SK-N-SH treated with all-trans-retinoic acid at 6 μM for 48 hours (cell line): ENCODE data around the gene MIOX.

Source experiments
- ATAC-seq: fragments of 200-7000 bp; cut with Tn5 transposase; 3 replicates; pipeline ENCODE4 v1.9.1; 2020; ENCODE audit warnings: mild to moderate bottlenecking, moderate library complexity
- ARNTL ChIP-seq: fragments of 450-650 bp; formaldehyde crosslinking; IDR thresholded peaks from 2 replicates; pipeline ENCODE4 v1.5.0; 2020; ENCODE audit warnings: low read depth, mild to moderate bottlenecking, moderate library complexity, borderline replicate concordance
- BACH2 ChIP-seq: fragments of 250-450 bp; sonication (Bioruptor Pico); IDR thresholded peaks from 2 replicates; pipeline ENCODE4 v1.9.0; 2021; ENCODE audit warnings: mild to moderate bottlenecking, borderline replicate concordance
- CREB5 ChIP-seq: fragments of 250-450 bp; sonication (Bioruptor Pico); IDR thresholded peaks from 2 replicates; pipeline ENCODE4 v1.5.1; 2020; ENCODE audit warnings: low read depth, mild to moderate bottlenecking, moderate library complexity
- CSDC2 ChIP-seq: fragments of 250-450 bp; sonication (Bioruptor Pico); IDR thresholded peaks from 2 replicates; pipeline ENCODE4 v1.5.0; 2020; ENCODE audit warnings: mild to moderate bottlenecking, moderate library complexity
- ESRRG ChIP-seq: fragments of 250-450 bp; sonication (Bioruptor Pico); IDR thresholded peaks from 2 replicates; pipeline ENCODE4 v1.6.1; 2021; ENCODE audit warnings: mild to moderate bottlenecking
- GLIS3 ChIP-seq: fragments of 250-450 bp; sonication (Bioruptor Pico); IDR thresholded peaks from 2 replicates; pipeline ENCODE4 v1.5.0; 2020; ENCODE audit warnings: mild to moderate bottlenecking, moderate library complexity
- ISL1 ChIP-seq: fragments of 250-450 bp; sonication (Bioruptor Pico); IDR thresholded peaks from 2 replicates; pipeline ENCODE4 v2.1.2; 2022; ENCODE audit warnings: mild to moderate bottlenecking, moderate library complexity
- OSR1 ChIP-seq: fragments of 250-450 bp; sonication (Bioruptor Pico); IDR thresholded peaks from 2 replicates; pipeline ENCODE4 v1.8.0; 2022; ENCODE audit warnings: moderate library complexity, mild to moderate bottlenecking, inconsistent platforms
- POU6F1 ChIP-seq: fragments of 250-450 bp; sonication (Bioruptor Pico); IDR thresholded peaks from 2 replicates; pipeline ENCODE4 v1.8.0; 2021; ENCODE audit warnings: low read depth, mild to moderate bottlenecking, moderate library complexity, borderline replicate concordance
- SNAI2 ChIP-seq: fragments of 250-450 bp; sonication (Bioruptor Pico); IDR thresholded peaks from 2 replicates; pipeline ENCODE4 v1.5.0; 2020; ENCODE audit warnings: mild to moderate bottlenecking, moderate library complexity
- TOX ChIP-seq: fragments of 250-450 bp; sonication (Bioruptor Pico); IDR thresholded peaks from 2 replicates; pipeline ENCODE4 v1.8.0; 2021; ENCODE audit warnings: mild to moderate bottlenecking, moderate library complexity, borderline replicate concordance
- ZC3H10 ChIP-seq: fragments of 250-450 bp; sonication (Bioruptor Pico); IDR thresholded peaks from 2 replicates; pipeline ENCODE4 v1.5.1; 2021; ENCODE audit warnings: mild to moderate bottlenecking, moderate library complexity
- ZFP3 ChIP-seq: fragments of 250-450 bp; sonication (Bioruptor Pico); IDR thresholded peaks from 2 replicates; pipeline ENCODE4 v1.5.0; 2020; ENCODE audit warnings: mild to moderate bottlenecking, moderate library complexity
- ZFP30 ChIP-seq: fragments of 450-650 bp; formaldehyde crosslinking; IDR thresholded peaks from 2 replicates; pipeline ENCODE4 v1.5.0; 2022; ENCODE audit warnings: mild to moderate bottlenecking, moderate library complexity
- ZNF565 ChIP-seq: fragments of 450-650 bp; formaldehyde crosslinking; conservative IDR thresholded peaks from 2 replicates; pipeline ENCODE4 v1.5.0; 2020; ENCODE audit warnings: low read depth, mild to moderate bottlenecking, moderate library complexity
- ZNF70 ChIP-seq: fragments of 450-650 bp; formaldehyde crosslinking; IDR thresholded peaks from 2 replicates; pipeline ENCODE4 v1.5.0; 2020; ENCODE audit warnings: mild to moderate bottlenecking, moderate library complexity
- TF ChIP-seq, protein P1 (sequence below): fragments of 250-450 bp; sonication (Bioruptor Pico); IDR thresholded peaks from 2 replicates; pipeline ENCODE4 v1.5.0; 2020; ENCODE audit warnings: mild to moderate bottlenecking, moderate library complexity
- TF ChIP-seq, protein P2 (sequence below): fragments of 250-450 bp; sonication (Bioruptor Pico); IDR thresholded peaks from 2 replicates; pipeline ENCODE4 v1.8.0; 2020; ENCODE audit warnings: mild to moderate bottlenecking, moderate library complexity, borderline replicate concordance
- TF ChIP-seq, protein P3 (sequence below): fragments of 250-450 bp; sonication (Bioruptor Pico); IDR thresholded peaks from 2 replicates; pipeline ENCODE4 v1.5.1; 2021; ENCODE audit warnings: mild to moderate bottlenecking, moderate library complexity

The MIOX gene

GRCh38 chr22:50522806-50523438 lies 36.3 kb downstream of the MIOX start:
- TF ChIP-seq CREB5 = no peak
- TF ChIP-seq, protein P1, sequence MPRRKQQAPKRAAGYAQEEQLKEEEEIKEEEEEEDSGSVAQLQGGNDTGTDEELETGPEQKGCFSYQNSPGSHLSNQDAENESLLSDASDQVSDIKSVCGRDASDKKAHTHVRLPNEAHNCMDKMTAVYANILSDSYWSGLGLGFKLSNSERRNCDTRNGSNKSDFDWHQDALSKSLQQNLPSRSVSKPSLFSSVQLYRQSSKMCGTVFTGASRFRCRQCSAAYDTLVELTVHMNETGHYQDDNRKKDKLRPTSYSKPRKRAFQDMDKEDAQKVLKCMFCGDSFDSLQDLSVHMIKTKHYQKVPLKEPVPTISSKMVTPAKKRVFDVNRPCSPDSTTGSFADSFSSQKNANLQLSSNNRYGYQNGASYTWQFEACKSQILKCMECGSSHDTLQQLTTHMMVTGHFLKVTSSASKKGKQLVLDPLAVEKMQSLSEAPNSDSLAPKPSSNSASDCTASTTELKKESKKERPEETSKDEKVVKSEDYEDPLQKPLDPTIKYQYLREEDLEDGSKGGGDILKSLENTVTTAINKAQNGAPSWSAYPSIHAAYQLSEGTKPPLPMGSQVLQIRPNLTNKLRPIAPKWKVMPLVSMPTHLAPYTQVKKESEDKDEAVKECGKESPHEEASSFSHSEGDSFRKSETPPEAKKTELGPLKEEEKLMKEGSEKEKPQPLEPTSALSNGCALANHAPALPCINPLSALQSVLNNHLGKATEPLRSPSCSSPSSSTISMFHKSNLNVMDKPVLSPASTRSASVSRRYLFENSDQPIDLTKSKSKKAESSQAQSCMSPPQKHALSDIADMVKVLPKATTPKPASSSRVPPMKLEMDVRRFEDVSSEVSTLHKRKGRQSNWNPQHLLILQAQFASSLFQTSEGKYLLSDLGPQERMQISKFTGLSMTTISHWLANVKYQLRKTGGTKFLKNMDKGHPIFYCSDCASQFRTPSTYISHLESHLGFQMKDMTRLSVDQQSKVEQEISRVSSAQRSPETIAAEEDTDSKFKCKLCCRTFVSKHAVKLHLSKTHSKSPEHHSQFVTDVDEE (CRISPR knock-in tag) = no peak
- no peak for TF ChIP-seq GLIS3 (CRISPR knock-in tag)
- TF ChIP-seq ISL1 = no peak
- no peak for TF ChIP-seq ZC3H10 (CRISPR knock-in tag)
- no peak for TF ChIP-seq ARNTL (CRISPR knock-in tag)
- TF ChIP-seq ZFP30 (CRISPR knock-in tag) = no peak
- TF ChIP-seq, protein P2, sequence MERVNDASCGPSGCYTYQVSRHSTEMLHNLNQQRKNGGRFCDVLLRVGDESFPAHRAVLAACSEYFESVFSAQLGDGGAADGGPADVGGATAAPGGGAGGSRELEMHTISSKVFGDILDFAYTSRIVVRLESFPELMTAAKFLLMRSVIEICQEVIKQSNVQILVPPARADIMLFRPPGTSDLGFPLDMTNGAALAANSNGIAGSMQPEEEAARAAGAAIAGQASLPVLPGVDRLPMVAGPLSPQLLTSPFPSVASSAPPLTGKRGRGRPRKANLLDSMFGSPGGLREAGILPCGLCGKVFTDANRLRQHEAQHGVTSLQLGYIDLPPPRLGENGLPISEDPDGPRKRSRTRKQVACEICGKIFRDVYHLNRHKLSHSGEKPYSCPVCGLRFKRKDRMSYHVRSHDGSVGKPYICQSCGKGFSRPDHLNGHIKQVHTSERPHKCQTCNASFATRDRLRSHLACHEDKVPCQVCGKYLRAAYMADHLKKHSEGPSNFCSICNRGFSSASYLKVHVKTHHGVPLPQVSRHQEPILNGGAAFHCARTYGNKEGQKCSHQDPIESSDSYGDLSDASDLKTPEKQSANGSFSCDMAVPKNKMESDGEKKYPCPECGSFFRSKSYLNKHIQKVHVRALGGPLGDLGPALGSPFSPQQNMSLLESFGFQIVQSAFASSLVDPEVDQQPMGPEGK (CRISPR knock-in tag) = no peak
- TF ChIP-seq ZNF565 = no peak
- no peak for TF ChIP-seq CSDC2 (CRISPR knock-in tag)
- no peak for TF ChIP-seq POU6F1 (CRISPR knock-in tag)
- no peak for TF ChIP-seq BACH2
- TF ChIP-seq, protein P3, sequence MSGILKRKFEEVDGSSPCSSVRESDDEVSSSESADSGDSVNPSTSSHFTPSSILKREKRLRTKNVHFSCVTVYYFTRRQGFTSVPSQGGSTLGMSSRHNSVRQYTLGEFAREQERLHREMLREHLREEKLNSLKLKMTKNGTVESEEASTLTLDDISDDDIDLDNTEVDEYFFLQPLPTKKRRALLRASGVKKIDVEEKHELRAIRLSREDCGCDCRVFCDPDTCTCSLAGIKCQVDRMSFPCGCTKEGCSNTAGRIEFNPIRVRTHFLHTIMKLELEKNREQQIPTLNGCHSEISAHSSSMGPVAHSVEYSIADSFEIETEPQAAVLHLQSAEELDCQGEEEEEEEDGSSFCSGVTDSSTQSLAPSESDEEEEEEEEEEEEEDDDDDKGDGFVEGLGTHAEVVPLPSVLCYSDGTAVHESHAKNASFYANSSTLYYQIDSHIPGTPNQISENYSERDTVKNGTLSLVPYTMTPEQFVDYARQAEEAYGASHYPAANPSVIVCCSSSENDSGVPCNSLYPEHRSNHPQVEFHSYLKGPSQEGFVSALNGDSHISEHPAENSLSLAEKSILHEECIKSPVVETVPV (CRISPR knock-in tag) = no peak
- TF ChIP-seq ESRRG (CRISPR knock-in tag) = no peak
- no peak for TF ChIP-seq SNAI2 (CRISPR knock-in tag)
- TF ChIP-seq ZNF70 = no peak
- no peak for TF ChIP-seq ZFP3 (CRISPR knock-in tag)
- TF ChIP-seq, all 23 proteins: peak for 0
- no peak for ATAC-seq

- ATAC-seq = no peak
- TF ChIP-seq TOX (CRISPR knock-in tag) = no peak
- TF ChIP-seq ZNF70 = no peak
- no peak for TF ChIP-seq ESRRG (CRISPR knock-in tag)
- TF ChIP-seq, protein P1 (CRISPR knock-in tag) = no peak
- no peak for TF ChIP-seq OSR1
- TF ChIP-seq ZNF565 = no peak
- TF ChIP-seq, all 23 proteins: peak for 0
Measured at GRCh38 chr22:50523458-50523805, 36.8 kb downstream of the MIOX start.
